Measurements from ENCODE around the gene RHOBTB3. TPM values are rescaled to one million over a fixed set of nuclear protein-coding genes. Genes with fewer than 3 reads are reported as not detected.
A peak's percentile ranks its signal among the peaks of the same experiment; 100 is the strongest.

Gene RHOBTB3
- total RNA-seq, 1 experiment from 2014 or later = 84.3 TPM

GRCh38 chr5:95711501-95712346, 19.4 kb upstream of the RHOBTB3 start:
- Histone ChIP-seq H3K9me3 (ENCODE audit: control insufficient read depth in 1 of 2, insufficient read depth in 1 of 2, low read depth in 1 of 2, low read length in 2 of 2) (no peaks in the 10 kb centered on the region), H3K4me1 (ENCODE audit: control insufficient read depth in 1 of 2, insufficient read depth in 2 of 2, low read length in 2 of 2) (peaks cover 63 to 79% of the 10 kb centered on the region in 2 experiments), H3K9me2 (ENCODE audit: insufficient read depth) (no peaks in the 10 kb centered on the region), H3K27me3 (ENCODE audit: insufficient read depth, low read length) (no peaks in the 10 kb centered on the region), H3K4me2 (ENCODE audit: low read length) (peak overlapping the region; percentile 88), H3K27ac (ENCODE audit: low read depth, low read length) (peak overlapping the region; percentile 90), H3K36me3 (ENCODE audit: control insufficient read depth in 1 of 2, insufficient read depth in 2 of 2, low read length in 2 of 2) (no peaks in the 10 kb centered on the region), H3K4me3 (replicated peaks in 1 of 2; ENCODE audit: low read depth in 1 of 2, low read length in 2 of 2) (peak overlapping the region; percentile 29 to 54), H2AFZ (ENCODE audit: low read depth, low read length, poor library complexity, severe bottlenecking) (peak overlapping the region; percentile 91), H4K20me1 (ENCODE audit: insufficient read depth) (no peaks in the 10 kb centered on the region), H3K79me2 (ENCODE audit: insufficient read depth, low read length) (no peaks in the 10 kb centered on the region), H3K9ac (ENCODE audit: low read length) (peak overlapping the region; percentile 45)
- intact Hi-C loops (cut with micrococcal nuclease) = loop anchor here (2.0 kb wide), 1 partner anchor 111 kb away; the partner anchor contains the start of gene GLRX
- peak; percentile 44 for ATAC-seq
- DNase-seq (ENCODE audit: low read depth, low spot score) = no peak
- TSS peak; percentile 45 for BruUV-seq (replicated peaks)
- POLR2A ChIA-PET = interaction anchor here (0.9 to 1.0 kb wide), 2 partner anchors 65 to 111 kb away, joined by 3 read pairs; partner anchors contain the start of gene GLRX
- CTCF ChIA-PET = no interaction called here
- RAD21 ChIA-PET (ENCODE audit: low non-redundant PET in 1 of 2, low total read pairs in 2 of 2, uncharacterized antibody in 2 of 2, unreplicated experiment in 2 of 2) = interaction anchor here in 1 of 2 experiments (1.1 kb wide), 1 partner anchor 19 kb away, joined by 3 read pairs; the partner anchor contains the start of gene RHOBTB3
- TF ChIP-seq ELF1 (IDR thresholded peaks at IDR 0.05; ENCODE audit: borderline replicate concordance, low read depth) = no peak
- peak; percentile 34; the same call in 1 of the 2 replicates for TF ChIP-seq SP1 (IDR thresholded peaks at IDR 0.05; ENCODE audit: low read depth)
- no peak for TF ChIP-seq CBX3 (IDR thresholded peaks at IDR 0.05; ENCODE audit: low read depth)

- Histone ChIP-seq H3K27ac (ENCODE audit: low read depth, low read length) (peak overlapping the region; percentile 90), H4K20me1 (ENCODE audit: insufficient read depth) (no peaks in the 10 kb centered on the region), H3K9me3 (ENCODE audit: control insufficient read depth in 1 of 2, insufficient read depth in 1 of 2, low read depth in 1 of 2, low read length in 2 of 2) (no peaks in the 10 kb centered on the region), H3K27me3 (ENCODE audit: insufficient read depth, low read length) (no peaks in the 10 kb centered on the region), H3K9me2 (ENCODE audit: insufficient read depth) (no peaks in the 10 kb centered on the region), H3K4me1 (ENCODE audit: control insufficient read depth in 1 of 2, insufficient read depth in 2 of 2, low read length in 2 of 2) (peaks cover 63 to 87% of the 10 kb centered on the region in 2 experiments), H3K9ac (ENCODE audit: low read length) (no peak overlapping the region; the same call in 1 of the 2 replicates), H3K36me3 (ENCODE audit: control insufficient read depth in 1 of 2, insufficient read depth in 2 of 2, low read length in 2 of 2) (no peaks in the 10 kb centered on the region), H3K4me2 (ENCODE audit: low read length) (peak overlapping the region; percentile 88), H3K79me2 (ENCODE audit: insufficient read depth, low read length) (no peaks in the 10 kb centered on the region), H3K4me3 (replicated peaks in 1 of 2; ENCODE audit: low read depth in 1 of 2, low read length in 2 of 2) (peak overlapping the region in 1 of 2 experiments; percentile 54; a peak in 2 of 4 replicates), H2AFZ (ENCODE audit: low read depth, low read length, poor library complexity, severe bottlenecking) (no peak overlapping the region)
- ChIA-PET POLR2A (interaction anchor here (0.9 to 1.0 kb wide), 2 partner anchors 65 to 110 kb away, joined by 3 read pairs; partner anchors contain the start of gene GLRX), RAD21 (ENCODE audit: low non-redundant PET in 1 of 2, low total read pairs in 2 of 2, uncharacterized antibody in 2 of 2, unreplicated experiment in 2 of 2) (interaction anchor here in 1 of 2 experiments (1.1 kb wide), 1 partner anchor 19 kb away, joined by 3 read pairs; the partner anchor contains the start of gene RHOBTB3), CTCF (no interaction called here)
- no TSS peak for BruUV-seq (replicated peaks)
- peak; percentile 97 for DNase-seq (ENCODE audit: low read depth, low spot score)
- intact Hi-C loops (cut with micrococcal nuclease) = no loop called here
- peak; percentile 75 for ATAC-seq
- peak; percentile 91 for TF ChIP-seq CEBPB (IDR thresholded peaks at IDR 0.05; ENCODE audit: low read depth)
- TF ChIP-seq ATF3 (IDR thresholded peaks at IDR 0.05) = peak; percentile 77; the same call in 1 of the 2 replicates
- peak; percentile 98 for TF ChIP-seq FOSL1 (IDR thresholded peaks at IDR 0.05; ENCODE audit: low read depth)
- peak; percentile 80 for TF ChIP-seq POLR2AphosphoS5 (IDR thresholded peaks at IDR 0.05; ENCODE audit: low read depth, low read length)
- peak; percentile 53 for TF ChIP-seq YY1 (IDR thresholded peaks at IDR 0.05; ENCODE audit: extremely low read depth, insufficient replicate concordance, low read depth, low read length)
- peak; percentile 98 for TF ChIP-seq JUND (IDR thresholded peaks at IDR 0.05)
- TF ChIP-seq EZH2phosphoT487 (IDR thresholded peaks at IDR 0.05; ENCODE audit: borderline replicate concordance) = no peak
- TF ChIP-seq SP1 (IDR thresholded peaks at IDR 0.05; ENCODE audit: low read depth) = peak; percentile 95
- peak; percentile 93 for TF ChIP-seq TCF7L2 (IDR thresholded peaks at IDR 0.05; ENCODE audit: borderline replicate concordance, extremely low read depth, insufficient read depth, insufficient read length)
- TF ChIP-seq SRF (IDR thresholded peaks at IDR 0.05; ENCODE audit: low read depth) = peak; percentile 81
- peak; percentile 95 for TF ChIP-seq CBX3 (IDR thresholded peaks at IDR 0.05; ENCODE audit: low read depth)
- TF ChIP-seq, protein P1, sequence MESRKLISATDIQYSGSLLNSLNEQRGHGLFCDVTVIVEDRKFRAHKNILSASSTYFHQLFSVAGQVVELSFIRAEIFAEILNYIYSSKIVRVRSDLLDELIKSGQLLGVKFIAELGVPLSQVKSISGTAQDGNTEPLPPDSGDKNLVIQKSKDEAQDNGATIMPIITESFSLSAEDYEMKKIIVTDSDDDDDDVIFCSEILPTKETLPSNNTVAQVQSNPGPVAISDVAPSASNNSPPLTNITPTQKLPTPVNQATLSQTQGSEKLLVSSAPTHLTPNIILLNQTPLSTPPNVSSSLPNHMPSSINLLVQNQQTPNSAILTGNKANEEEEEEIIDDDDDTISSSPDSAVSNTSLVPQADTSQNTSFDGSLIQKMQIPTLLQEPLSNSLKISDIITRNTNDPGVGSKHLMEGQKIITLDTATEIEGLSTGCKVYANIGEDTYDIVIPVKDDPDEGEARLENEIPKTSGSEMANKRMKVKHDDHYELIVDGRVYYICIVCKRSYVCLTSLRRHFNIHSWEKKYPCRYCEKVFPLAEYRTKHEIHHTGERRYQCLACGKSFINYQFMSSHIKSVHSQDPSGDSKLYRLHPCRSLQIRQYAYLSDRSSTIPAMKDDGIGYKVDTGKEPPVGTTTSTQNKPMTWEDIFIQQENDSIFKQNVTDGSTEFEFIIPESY (IDR thresholded peaks at IDR 0.05; ENCODE audit: extremely low read depth, insufficient replicate concordance, low read length) = peak; percentile 53
- TF ChIP-seq SIN3A (IDR thresholded peaks at IDR 0.05; ENCODE audit: low read depth) = peak; percentile 99
- peak; percentile 86 for TF ChIP-seq MAX (IDR thresholded peaks at IDR 0.05)
- no peak for TF ChIP-seq POLR2A (IDR thresholded peaks at IDR 0.05; ENCODE audit: borderline replicate concordance, extremely low read depth, insufficient read depth, insufficient read length)
Observed at GRCh38 chr5:95712347-95712958, 18.7 kb upstream of the RHOBTB3 start.
